Stimulated activated CD8-positive, alpha-beta memory T cell treated with anti-CD3 and anti-CD28 coated beads, Interleukin-4, amount 100 ng/mL, for 24 hours (primary cell): Measurements from ENCODE around the gene UQCR11.

Source experiments
- DNase-seq: peaks from one replicate; pipeline ENCODE4 v3.0.0-alpha.2; 2020; ENCODE audit warnings: low read depth

UQCR11 gene

DNA sequence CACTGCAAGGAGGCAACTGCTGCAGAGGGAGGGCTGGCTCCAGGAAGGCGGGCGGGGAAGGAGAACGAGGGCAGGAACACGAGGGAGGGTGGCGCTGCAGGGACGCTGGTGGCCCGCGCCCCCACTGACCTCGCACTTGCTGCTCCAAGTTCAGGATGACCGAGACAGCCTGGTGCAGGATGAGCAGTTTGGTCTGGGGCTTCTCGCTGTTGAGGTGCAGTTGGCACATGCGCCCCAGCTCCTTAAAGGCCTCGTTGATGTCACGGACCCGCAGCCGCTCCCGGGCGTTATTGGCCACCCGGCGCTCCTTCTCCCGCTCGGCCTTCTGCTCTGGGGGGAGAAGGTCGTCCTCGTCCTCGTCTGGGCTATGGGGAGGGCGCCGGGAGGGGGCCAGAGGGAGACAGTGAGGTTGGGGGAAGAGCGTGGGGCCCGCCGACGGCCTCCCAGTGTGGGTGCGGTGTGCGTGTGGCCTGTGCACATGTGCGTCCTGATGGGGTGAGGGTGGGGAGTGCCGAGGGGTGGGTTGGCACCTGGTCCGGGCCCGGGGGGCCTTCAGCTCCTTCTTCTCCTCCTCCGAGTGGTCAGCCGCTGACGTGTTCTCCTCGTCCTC is 10.0 kb upstream of the UQCR11 start:
- DNase-seq = no peak

DNA sequence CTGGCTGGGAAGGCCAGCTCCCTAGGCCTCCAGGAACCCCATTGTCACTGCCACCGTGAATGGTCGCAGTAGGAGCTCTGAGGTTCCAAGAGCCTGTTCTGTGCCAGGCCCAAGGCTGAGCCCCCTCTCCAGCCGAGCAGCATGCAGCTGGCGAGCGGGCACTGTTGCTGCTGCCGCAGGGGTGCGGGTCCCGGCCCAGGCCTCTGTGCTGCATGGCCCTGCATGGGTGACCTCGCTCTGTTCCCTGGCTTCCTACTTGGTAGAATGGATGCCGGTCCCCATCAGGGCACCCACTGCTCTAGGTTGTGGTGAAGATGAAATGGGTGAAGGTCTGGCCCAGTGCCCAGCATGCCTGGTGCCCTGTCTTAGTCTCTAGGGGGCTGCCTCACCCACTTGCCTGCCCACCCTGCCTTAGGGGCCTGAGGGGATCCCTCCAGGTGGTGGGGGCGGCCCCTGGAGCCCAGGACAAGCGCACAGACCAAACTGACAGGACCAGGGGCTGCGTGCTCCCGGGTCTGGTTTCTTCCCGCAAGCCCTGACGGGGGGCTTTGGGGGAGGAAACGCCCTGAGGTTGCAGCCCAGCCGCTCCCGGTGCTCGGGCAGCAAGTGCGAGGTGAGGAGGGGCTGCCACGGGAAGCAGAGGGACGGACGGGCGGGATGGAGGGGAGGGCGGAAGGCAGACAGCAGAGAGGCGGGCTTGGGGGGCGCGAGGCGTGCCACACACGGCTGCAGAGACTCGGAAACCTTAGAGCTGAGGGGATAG is 8.7 kb upstream of the UQCR11 start:
- DNase-seq = no peak

DNA sequence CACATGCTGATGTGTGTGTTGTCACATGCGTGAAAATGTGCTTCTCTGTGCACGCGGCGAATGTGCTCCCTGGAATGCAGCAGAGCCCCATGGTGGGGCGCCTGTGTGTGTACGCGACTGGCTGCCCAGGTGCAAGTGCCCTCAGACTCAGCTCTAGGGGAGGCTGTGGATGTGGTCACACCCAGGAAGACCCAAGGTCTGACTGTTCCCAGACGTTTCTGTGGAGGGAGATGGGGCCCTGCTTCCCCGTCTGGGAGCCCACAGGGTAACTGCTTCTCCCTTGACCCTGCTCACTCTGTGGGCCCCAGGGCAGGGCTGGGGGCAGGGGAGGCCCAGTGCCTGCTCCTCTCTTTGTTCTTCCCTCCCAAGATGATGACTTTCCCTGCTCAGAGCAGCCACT is 7.9 kb upstream of the UQCR11 start:
- no peak for DNase-seq

DNA sequence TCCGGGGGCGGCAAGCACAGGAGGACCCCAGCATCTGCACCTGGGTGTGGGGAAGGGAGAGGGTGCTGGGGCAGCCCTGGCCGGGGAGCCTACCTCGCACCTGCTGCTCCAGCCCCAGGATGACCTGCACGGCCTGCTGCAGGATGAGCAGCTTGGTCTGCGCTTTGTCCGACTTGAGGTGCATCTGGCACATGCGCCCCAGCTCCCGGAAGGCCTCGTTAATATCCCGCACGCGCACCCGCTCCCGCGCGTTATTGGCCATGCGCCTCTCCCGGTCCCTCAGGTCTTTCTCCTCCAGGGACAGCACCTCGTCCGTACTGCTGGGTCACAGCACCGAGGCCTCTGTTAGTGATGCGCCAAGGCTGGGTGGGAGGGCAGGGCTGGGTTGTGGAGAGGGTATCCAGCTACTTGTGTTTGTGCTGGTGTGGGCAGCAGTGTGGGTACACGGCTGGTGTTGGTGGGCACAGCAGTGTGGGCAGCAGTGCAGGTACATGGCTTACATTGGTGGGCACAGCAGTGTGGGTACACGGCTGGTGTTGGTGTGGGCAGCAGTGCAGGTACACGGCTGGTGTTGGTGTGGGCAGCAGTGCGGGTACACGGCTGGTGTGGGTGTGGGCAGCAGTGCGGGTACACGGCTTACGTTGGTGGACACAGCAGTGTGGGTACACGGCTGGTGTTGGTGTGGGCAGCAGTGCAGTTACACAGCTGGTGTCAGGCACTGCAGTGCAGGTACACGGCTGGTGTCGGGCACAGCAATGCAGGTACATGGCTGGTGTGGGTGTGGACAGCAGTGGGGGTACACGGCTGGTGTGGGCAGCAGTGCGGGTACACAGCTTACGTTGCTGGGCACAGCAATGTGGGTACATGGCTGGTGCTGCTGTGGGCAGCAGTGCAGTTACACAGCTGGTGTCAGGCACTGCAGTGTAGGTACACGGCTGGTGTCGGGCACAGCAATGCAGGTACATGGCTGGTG is 7.1 kb upstream of the UQCR11 start:
- DNase-seq = no peak

DNA sequence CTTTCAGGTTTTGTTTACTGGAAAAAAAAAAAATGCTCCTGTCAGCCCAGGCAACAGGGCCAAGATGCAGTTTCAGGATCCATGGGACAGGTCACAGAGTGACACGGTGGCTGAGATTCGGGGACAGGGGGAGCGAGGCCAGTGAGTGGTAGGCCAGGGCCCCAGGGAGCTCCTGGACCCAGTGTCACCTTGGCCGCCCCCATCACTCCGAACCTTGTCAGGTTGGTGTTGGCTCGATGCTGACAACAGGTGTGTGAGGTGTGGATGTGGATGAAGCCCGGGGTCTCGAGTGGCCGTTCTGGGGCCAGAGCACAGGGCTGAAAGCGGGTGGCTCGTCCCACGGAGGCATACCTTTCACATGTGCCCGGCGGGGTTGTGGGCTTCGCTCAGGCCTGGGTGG is 6.1 kb upstream of the UQCR11 start:
- no peak for DNase-seq

DNA sequence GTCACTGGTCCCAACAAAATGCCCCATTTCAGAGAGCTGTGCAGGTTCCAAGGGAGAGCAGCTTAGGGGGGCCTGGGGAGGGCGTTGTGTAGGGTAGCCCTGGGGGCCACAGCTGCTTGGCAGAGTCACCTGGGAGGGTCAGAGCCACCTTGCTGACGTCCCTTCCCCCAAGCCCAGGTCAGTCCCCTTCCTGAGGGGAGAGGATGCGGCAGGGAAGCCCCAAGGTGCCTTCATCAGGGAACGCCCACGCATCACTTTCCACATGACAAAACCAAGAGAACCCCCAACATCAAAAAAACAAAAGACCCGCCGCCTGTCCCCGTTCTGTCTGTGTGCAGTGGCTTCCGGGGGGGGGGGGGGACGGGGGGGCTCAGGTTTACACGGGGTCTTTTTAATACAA is 5.3 kb upstream of the UQCR11 start:
- DNase-seq = no peak

DNA sequence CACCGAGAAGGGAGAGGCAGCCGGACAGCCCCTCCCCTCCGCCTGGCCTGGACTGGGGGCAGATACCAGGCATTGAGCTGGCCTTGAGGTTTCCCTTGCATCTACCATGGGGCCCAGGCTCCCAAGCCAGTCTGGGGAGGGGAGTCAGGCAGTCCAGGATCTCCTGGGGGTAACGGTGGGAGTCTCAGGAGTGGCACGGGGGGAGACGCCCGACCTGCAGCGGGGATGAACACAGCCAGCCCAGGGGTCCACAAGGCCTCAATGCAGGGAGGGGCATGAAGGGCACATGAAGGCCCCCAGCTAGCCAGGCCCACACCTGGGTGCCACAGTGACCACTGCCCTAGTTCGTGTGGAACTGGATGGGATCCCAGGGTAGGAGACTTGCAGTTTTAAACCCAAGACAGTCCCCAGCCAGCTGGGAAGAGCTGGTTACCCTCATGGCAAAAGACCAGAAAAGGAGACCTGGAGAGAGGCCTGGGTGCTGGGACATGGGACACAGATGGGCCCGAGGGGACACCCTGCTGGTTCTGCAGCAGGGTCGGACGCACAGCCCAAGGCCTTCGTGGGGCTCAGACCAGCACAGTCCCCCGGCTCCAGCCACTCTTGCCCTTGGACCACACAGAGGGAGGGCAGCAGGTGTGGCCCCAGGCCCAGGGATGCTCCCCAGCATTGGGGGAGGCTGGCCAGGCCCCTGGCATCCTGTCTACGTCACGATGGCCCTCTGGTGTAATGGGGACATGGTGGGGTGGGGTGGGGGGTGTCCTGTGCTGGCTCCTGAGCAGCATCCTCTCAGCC is 4.6 kb upstream of the UQCR11 start:
- no peak for DNase-seq

DNA sequence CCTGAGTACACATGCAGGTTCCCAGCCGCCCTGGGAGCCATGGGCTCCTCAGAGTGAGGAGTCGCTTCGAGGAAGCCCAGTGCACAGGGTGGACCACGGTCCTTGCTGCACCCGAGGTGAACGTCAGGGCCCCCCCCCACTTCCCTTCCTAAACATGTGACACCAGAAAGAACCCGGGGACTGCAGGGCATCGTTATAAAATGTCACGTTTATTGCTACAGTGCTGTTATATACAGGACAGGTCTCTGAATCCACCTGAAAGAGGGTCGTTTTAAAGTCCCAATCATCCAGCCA is 3.8 kb upstream of the UQCR11 start:
- no peak for DNase-seq

DNA sequence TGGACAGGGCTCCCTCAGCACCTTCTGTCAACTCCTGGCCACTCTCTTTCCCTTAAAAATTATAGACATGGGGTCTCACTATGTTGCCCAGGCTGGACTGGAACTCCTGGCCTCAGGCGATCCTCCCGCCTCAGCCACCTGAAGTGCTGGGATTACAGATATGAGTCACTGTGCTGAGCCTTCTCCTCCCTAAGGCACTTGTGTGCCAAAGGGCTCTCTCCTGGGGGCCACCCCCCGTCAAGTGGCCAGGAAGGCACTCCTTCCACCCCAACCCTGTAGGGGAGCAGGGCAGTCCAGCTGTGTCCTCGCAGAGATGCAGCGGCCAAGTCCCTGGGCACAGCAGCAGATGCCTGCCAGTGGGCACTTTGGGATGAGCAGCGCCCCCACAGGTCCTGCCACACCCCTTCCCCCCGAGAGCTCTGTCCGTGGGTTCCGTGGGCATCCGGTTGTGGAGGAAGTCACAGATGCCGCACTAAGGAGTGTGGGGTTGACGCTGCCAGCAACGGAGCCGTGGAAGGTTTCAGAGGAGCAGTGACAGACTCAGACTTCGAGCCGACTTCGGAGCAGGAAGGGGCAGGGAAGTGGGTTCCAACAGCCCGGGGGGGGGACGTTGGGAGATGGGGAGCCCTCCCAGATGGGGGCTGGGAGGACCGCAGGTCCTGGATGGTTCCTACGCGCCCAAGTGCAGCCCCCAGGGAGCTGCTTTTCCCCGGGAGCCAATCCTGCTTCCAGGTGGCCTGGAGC is 3.3 kb upstream of the UQCR11 start:
- DNase-seq = no peak

DNA sequence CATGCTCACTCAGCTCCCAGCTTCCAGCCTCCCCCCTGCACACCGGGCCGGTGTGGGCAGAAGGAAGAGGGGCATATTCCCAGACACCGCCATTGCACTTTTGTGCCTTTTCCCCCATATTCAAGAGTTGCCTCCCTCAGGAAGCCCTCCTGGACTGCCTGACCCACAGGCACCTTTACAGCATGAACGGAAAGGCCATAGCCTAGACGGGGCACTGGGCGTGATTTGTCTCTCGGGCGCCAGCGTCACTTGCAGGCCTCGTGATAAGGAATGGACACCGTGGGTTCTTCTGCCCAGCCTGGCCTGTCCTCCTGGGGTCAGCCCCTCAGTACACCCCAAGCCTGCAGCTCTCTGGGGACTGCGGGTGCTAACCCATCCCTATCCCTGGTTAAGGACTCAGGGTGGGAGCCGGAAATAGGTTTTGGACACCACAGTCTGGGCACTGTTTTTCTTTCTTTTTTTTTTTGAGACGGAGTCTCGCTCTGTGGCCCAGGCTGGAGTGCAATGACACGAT is 933 bp upstream of the UQCR11 start:
- no peak for DNase-seq

DNA sequence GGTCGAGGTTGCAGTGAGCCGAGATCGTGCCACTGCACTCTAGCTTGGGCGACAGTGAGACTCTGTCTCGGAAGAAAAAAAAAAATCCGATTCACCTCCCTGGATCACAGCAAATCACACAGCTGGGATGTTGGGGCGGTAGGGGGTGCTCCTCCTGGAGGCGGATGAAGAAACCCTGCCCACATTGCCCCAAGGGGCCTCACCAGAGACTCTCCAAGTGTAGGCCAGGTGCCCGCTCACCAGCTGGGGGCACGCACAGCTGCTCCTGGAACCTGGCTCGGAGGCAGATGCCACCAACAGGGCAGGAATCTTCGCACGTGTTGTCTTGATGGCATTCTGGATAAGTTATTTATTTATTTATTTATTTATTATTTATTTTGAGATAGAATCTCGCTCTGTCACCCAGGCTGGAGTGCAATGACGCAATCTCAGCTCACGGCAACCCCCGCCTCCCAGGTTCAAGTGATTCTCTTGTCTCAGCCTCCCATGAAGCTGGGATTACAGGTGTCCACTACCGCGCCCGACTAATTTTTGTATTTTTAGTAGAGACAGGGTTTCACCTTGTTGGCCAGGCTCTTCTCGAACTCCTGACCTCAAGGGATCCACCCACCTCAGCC is 3.1 kb downstream of the UQCR11 start:
- DNase-seq = no peak

DNA sequence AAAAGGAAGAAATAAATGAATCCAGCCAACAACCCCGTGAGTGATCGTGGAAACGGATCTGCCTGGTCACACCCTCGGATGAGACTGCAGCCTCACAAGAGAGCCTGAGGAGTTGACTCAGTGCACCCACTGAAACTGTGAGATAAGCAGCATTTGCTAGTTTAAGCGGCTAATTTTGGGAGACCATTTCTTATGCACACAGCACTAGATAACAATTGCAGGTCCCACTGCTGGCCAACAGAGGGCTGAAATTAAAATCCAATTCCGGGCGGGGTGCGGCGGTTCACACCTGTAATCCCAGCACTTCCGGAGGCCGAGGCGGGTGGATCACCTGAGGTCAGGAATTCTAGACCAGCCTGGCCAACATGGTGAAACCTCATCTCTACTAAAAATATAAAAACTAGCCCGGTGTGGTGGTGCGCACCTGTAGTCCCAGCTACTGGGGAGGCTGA is 3.6 kb downstream of the UQCR11 start:
- DNase-seq = no peak

DNA sequence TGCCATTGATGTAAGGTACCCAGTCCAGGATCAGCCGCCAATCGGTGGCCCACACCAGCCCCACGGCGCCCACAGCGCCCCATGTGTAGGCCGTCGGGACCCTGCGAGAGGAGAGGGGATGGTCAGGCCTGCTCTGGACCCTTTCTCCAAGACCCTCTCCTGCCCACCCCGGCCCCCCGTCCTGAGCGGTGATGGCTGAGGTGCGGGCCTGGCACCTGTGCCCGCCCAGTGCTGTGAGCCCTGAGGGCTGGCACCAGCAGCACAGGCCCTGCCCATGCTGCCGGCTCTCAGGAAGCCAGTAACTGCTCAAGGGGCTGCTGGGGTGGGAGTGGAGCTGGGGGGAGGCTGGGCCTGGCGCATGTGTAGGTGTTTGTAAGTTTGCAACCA is 5.8 kb downstream of the UQCR11 start:
- no peak for DNase-seq

DNA sequence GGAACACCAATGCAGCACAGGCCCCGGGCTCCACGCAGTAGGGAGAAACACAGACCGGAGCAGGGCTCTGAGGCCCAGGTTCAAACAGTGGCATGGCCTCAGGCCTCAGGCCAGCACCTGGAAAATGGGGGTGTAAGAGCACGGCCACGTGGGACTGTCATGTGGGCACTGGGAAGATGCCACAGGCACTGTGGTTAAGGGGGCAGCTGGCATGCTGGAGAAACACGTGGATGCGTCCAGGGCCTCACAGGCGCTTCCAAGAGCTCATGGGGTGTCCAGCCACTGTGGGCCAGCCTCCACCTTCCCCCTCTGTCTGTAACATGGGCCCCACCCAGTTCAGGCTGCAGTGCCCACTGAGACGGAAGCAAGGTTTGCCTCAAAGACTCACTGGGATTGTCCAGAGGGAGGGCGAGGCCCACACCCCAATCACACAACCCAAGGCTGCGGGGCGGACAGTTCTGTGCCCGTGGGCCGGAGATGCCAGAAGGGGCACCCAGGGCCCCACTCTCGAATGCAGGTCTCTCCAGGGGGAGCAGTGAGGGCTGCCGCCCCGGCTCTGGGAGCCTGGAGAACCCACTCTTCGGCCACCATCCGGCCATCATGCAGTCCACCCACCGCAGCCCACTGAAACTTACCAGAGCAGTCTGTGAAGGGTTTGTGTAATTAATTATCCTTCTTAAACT is 6.3 kb downstream of the UQCR11 start:
- DNase-seq = no peak

DNA sequence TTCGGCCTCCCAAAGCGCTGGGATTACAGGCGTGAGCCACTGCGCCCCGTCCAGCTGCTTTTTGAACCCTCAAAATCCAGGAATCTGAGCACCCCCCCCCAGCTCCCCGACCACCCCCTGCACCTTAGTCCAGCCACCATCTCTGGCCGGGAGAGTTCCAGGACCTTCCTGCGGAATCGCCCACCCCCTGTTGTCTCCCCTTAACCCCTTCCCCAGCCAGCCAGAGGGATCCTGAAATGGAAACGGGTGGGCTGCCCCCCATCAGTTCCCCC is 11.8 kb downstream of the UQCR11 start:
- no peak for DNase-seq

DNA sequence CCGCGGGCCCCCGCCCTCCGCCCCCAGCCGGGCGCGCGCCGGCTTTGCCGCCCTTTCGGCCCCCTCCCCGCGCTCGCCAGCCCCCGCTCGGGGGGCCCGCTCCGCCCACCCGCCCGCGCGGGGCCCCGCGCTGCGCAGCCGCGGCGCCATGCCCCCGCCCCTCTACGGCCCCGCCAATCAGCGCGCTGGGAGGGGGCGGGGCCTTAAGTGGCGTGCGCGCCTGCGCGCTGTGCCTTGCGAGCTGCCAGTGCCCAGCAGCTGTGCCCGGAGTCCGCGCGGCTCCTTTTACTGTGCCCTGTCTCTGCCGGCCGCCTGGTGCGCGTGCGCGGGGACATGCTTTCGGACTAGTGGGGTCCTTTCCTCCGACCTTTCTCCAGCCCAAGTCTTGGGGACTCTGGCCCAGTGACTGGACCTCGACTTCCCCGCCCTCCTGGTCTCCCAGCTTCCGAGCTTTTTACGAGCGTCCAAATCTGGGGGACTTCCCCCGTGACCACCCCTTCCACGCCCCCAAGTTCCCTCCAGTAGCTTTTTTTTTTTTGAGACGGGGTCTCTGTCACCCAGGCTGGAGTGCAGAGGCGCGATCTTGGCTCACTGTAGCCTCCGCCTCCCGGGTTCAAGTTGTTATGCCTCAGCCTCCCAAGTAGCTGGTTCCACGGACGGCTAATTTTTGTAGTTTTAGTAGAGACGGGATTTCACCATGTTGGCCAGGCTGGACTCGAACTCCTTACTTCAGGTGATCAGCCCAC is 12.3 kb downstream of the UQCR11 start, which contains the start of gene MBD3:
TSS of gene MBD3 (minus strand) at position 111 of the 746 bp plus-strand sequence. CDS start 234 bp downstream, outside the sequence.
- peak; percentile 81 for DNase-seq

DNA sequence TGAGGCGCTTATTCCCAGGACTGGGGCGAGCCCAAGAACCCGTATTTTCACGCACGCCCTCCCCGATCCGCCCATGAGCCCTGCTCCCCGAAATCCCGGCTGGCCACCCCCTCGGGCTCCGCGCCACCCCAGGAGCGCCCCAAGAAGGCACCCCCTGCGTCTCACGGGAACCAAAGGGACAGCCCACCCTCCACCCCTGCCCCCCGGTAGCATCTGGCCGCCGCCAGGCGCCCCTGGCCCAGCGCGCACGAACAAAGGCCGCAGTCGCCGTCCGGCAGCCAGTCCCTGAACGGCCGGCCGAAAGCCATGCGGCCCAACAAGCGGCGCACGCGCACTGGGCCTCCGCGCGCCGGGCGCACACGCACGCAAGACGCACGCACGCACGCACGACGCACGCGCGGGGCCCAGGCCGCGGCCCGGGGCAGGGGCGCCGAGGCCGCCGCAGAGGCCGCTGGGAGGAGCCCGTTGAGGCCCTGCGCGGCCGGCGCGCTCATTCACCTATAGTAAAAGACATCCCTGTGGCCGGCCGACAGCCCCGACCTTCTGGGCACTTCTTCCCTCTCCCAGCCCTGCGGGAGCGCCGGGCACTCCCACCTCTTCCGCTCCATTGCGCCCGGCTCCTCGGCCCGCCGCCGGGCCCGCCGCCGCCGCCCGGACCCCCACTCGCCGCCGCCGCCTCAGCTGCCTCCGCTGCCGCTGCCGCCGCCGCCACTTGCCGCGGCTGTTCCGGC is 13.1 kb downstream of the UQCR11 start:
- DNase-seq = peak; percentile 76

DNA sequence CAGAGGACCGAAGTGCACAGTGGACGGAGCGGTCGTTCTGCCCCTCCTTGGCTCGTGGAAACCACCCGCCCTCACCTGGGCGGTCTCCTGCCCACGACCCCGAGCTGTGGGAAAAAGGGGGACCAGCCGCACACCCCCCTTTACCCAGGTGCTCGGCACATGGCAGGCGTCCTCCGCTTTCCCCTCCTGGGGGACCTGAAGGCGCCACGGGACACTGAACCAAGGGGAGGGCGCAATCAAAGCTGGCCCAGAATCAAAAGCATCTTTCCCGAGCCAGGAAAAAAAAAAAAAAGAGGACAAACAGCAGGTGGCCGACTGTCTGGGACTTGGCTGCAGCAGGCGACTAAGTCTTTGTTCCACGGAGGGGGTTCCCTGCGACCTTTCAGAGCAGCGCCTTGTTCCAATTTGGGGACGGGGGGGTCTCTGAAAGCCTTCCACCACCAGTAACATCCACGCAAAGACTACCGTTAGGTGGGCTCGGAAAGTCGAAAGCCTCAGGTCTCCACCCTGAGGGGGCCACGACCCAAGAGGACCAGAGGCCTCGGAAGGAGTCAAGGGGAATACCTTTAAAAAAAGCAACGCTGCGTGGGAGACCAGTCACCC is 13.7 kb downstream of the UQCR11 start:
- no peak for DNase-seq
